Liver (tissue), 9 donors: ENCODE data around the gene C1orf53. TPM values are rescaled to one million over a fixed set of nuclear protein-coding genes. Genes with fewer than 3 reads are reported as not detected.

ENCODE experiments used
- DNase-seq: peaks from one replicate; pipeline ENCODE4 v3.0.0-alpha.2; 2017; ENCODE audit warnings: low spot score
- H3K27ac ChIP-seq, 2 donors: one replicate each; pipeline ENCODE4 v1.7.0; 2013; ENCODE audit warnings: inconsistent platforms in 2 of 2, low read length in 2 of 2, control low read depth in 1 of 2, low read depth in 1 of 2, mild to moderate bottlenecking in 1 of 2
- H3K27me3 ChIP-seq, 4 donors: one replicate each; pipeline versions ENCODE4 v1.6.1 to v1.7.0; 2013; ENCODE audit warnings: low read length in 3 of 4, inconsistent platforms in 1 of 4, mild to moderate bottlenecking in 1 of 4, moderate library complexity in 1 of 4; ENCODE audit not compliant: control insufficient read depth in 4 of 4, insufficient read depth in 4 of 4
- H3K36me3 ChIP-seq, 4 donors: one replicate each; pipeline versions ENCODE4 v1.6.1 to v1.7.0; 2013; ENCODE audit warnings: low read length in 3 of 4, mild to moderate bottlenecking in 3 of 4, low read depth in 1 of 4, moderate library complexity in 1 of 4; ENCODE audit not compliant: control insufficient read depth in 4 of 4, insufficient read depth in 3 of 4
- H3K4me1 ChIP-seq, 4 donors: one replicate each; pipeline versions ENCODE4 v1.6.1 to v1.7.0; 2013; ENCODE audit warnings: low read length in 3 of 4, mild to moderate bottlenecking in 3 of 4, moderate library complexity in 1 of 4; ENCODE audit not compliant: control insufficient read depth in 4 of 4, insufficient read depth in 4 of 4
- H3K4me3 ChIP-seq, 3 donors: one replicate each; pipeline versions ENCODE4 v1.6.1 to v1.7.0; 2013; ENCODE audit warnings: low read length in 3 of 3, control low read depth in 1 of 3, low read depth in 1 of 3, mild to moderate bottlenecking in 1 of 3
- H3K9ac ChIP-seq, 2 donors: one replicate each; pipeline ENCODE4 v1.7.0; 2013; ENCODE audit warnings: low read length in 2 of 2, mild to moderate bottlenecking in 2 of 2, moderate library complexity in 2 of 2, control low read depth in 1 of 2, low read depth in 1 of 2
- H3K9me3 ChIP-seq, 4 donors: one replicate each; pipeline versions ENCODE4 v1.6.1 to v1.7.0; 2013; ENCODE audit warnings: low read length in 3 of 4; ENCODE audit not compliant: control insufficient read depth in 4 of 4
- ATF3 ChIP-seq: IDR thresholded peaks from 2 replicates; pipeline ENCODE4 v1.6.1; 2016; ENCODE audit warnings: antibody characterized with exemption
- CTCF ChIP-seq: fragments of 150-350 bp; IDR thresholded peaks from 2 replicates; pipeline ENCODE4 v1.5.1; 2017; ENCODE audit warnings: improper control_type of control experiment, low read depth, low read length; ENCODE audit not compliant: missing input control
- EGR1 ChIP-seq, 2 donors: IDR thresholded peaks; 2 replicates each; pipeline ENCODE4 v1.6.1; 2016 to 2018; ENCODE audit warnings: antibody characterized with exemption in 2 of 2, low read depth in 2 of 2
- FOXA1 ChIP-seq: IDR thresholded peaks from 2 replicates; pipeline ENCODE4 v1.6.1; 2016; ENCODE audit warnings: antibody characterized with exemption
- FOXA2 ChIP-seq: IDR thresholded peaks from 2 replicates; pipeline ENCODE4 v1.6.1; 2016; ENCODE audit warnings: antibody characterized with exemption
- GABPA ChIP-seq, 2 donors: IDR thresholded peaks in 1 of 2; conservative IDR thresholded peaks in 1 of 2; 2 replicates each; pipeline ENCODE4 v1.6.1; 2016; ENCODE audit warnings: antibody characterized with exemption in 2 of 2, mild to moderate bottlenecking in 1 of 2, moderate library complexity in 1 of 2
- HNF4A ChIP-seq, 2 donors: conservative IDR thresholded peaks; 2 replicates each; pipeline ENCODE4 v1.6.1; 2016; ENCODE audit warnings: antibody characterized with exemption in 2 of 2, mild to moderate bottlenecking in 2 of 2
- HNF4G ChIP-seq: IDR thresholded peaks from 2 replicates; pipeline ENCODE4 v1.6.1; 2016; ENCODE audit warnings: antibody characterized with exemption
- JUND ChIP-seq, 2 donors: IDR thresholded peaks; 2 replicates each; pipeline ENCODE4 v1.6.1; 2016; ENCODE audit warnings: antibody characterized with exemption in 2 of 2
- MAX ChIP-seq: IDR thresholded peaks from 2 replicates; pipeline ENCODE4 v1.6.1; 2016; ENCODE audit warnings: antibody characterized with exemption
- NR2F2 ChIP-seq: IDR thresholded peaks from 2 replicates; pipeline ENCODE4 v1.6.1; 2016; ENCODE audit warnings: antibody characterized with exemption
- RAD21 ChIP-seq, 2 donors: IDR thresholded peaks; 2 replicates each; pipeline ENCODE4 v1.6.1; 2016; ENCODE audit warnings: antibody characterized with exemption in 2 of 2, mild to moderate bottlenecking in 2 of 2
- REST ChIP-seq: IDR thresholded peaks from 2 replicates; pipeline ENCODE4 v1.6.1; 2016; ENCODE audit warnings: antibody characterized with exemption, mild to moderate bottlenecking
- RXRA ChIP-seq, 2 donors: IDR thresholded peaks; 2 replicates each; pipeline ENCODE4 v1.6.1; 2017 to 2018; ENCODE audit warnings: antibody characterized with exemption in 2 of 2, mild to moderate bottlenecking in 1 of 2
- SP1 ChIP-seq: IDR thresholded peaks from 2 replicates; pipeline ENCODE4 v1.6.1; 2018; ENCODE audit warnings: antibody characterized with exemption, mild to moderate bottlenecking
- TAF1 ChIP-seq: conservative IDR thresholded peaks from 2 replicates; pipeline ENCODE4 v1.6.1; 2016; ENCODE audit warnings: antibody characterized with exemption, mild to moderate bottlenecking
- YY1 ChIP-seq: IDR thresholded peaks from 2 replicates; pipeline ENCODE4 v1.6.1; 2016; ENCODE audit warnings: antibody characterized with exemption, mild to moderate bottlenecking
- ZBTB33 ChIP-seq: IDR thresholded peaks from 2 replicates; pipeline ENCODE4 v1.6.1; 2016; ENCODE audit warnings: antibody characterized with exemption
- WGBS: extraction: QIAGEN DNeasy Blood & Tissue Kit; methylation state at CpG from one replicate; pipeline ENCODE4 v1.1.7; 2013; 5-methylcytosine and 5-hydroxymethylcytosine counted together
- polyA plus RNA-seq, 2 donors: library from polyadenylated mRNA; stranded (reverse) in 1 of 2; unstranded in 1 of 2; fragments of 200-250 nt in 1 of 2; fragments of >200 nt in 1 of 2; fragmentation: Nextera tagmentation in 1 of 2; extraction: Ambion mirVana in 1 of 2; gene quantifications; one replicate each; pipeline versions ENCODE4 v1.2.1 to v1.2.3, GENCODE V29; 2013 to 2015
- total RNA-seq, 2 donors: library from RNA; depleted of rRNA; stranded (reverse); fragments of >200 nt; gene quantifications; one replicate each; pipeline ENCODE4 v1.2.3, GENCODE V29; 2014
- donor health status: healthy.
- donor health status: healthy.
- donor health status: healthy.
- donor health status: healthy.
- donor health status: healthy.

The C1orf53 gene
- total and polyA plus RNA-seq, 4 donors: 5.5 to 20.5 (median 9.5) TPM

- Histone ChIP-seq H3K27me3 (peaks cover 3 to 42% (median 15%) of the 10 kb centered on the region in 4 donors), H3K4me3 (no peak overlapping the region), H3K36me3 (no peaks in the 10 kb centered on the region), H3K9me3 (peaks cover 0 to 2% (median 0%) of the 10 kb centered on the region in 4 donors), H3K27ac (no peak overlapping the region), H3K9ac (no peak overlapping the region), H3K4me1 (peaks cover 12 to 37% (median 25%) of the 10 kb centered on the region in 4 donors)
- no peak for DNase-seq
- WGBS: 9% methylated on average over 35 of the region's 35 CpGs
- TF ChIP-seq ATF3 (no peak), FOXA1 (no peak), HNF4A (conservative IDR thresholded peaks at IDR 0.05) (no peak), MAX (no peak), YY1 (no peak), RAD21 (IDR thresholded peaks at IDR 0.05) (no peak), FOXA2 (no peak), ZBTB33 (no peak), SP1 (no peak), REST (no peak), NR2F2 (no peak), RXRA (IDR thresholded peaks at IDR 0.05) (no peak)
These were observed 17.1 kb downstream of the C1orf53 start for GRCh38 chr1:197919346-197920066.

- TF ChIP-seq YY1 (no peak), ZBTB33 (no peak), RXRA (IDR thresholded peaks at IDR 0.05) (no peak), SP1 (no peak), FOXA1 (no peak), TAF1 (no peak), HNF4G (no peak), EGR1 (IDR thresholded peaks at IDR 0.05; ENCODE audit: low read depth in 2 of 2) (no peak), CTCF (no peak), ATF3 (no peak), GABPA (IDR thresholded peaks at IDR 0.05 in 1 of 2, conservative IDR thresholded peaks at IDR 0.05 in 1 of 2) (no peak), FOXA2 (no peak), JUND (IDR thresholded peaks at IDR 0.05) (no peak), HNF4A (conservative IDR thresholded peaks at IDR 0.05) (no peak), NR2F2 (no peak), RAD21 (IDR thresholded peaks at IDR 0.05) (no peak)
- H3K36me3 ChIP-seq: no peaks in the 10 kb centered on the region
- peaks cover 12 to 37% (median 25%) of the 10 kb centered on the region in 4 donors for H3K4me1 ChIP-seq
- H3K4me3 ChIP-seq: no peak overlapping the region
- DNase-seq: no peak
- H3K9ac ChIP-seq: no peak overlapping the region
- peaks cover 3 to 41% (median 13%) of the 10 kb centered on the region in 4 donors for H3K27me3 ChIP-seq
- no peak overlapping the region for H3K27ac ChIP-seq
- 11% methylated on average over 11 of the region's 11 CpGs for WGBS
- H3K9me3 ChIP-seq: peaks cover 0 to 2% (median 0%) of the 10 kb centered on the region in 4 donors
These were observed 17.6 kb downstream of the C1orf53 start for GRCh38 chr1:197920067-197920396.
